ENCODE data around the gene DOCK8.

GRCh38 chr9:459491-460444, 245.1 kb downstream of the DOCK8 start:
- TF ChIP-seq POLR2AphosphoS5 (IDR thresholded peaks at IDR 0.05) (no peak), POLR2A (IDR thresholded peaks at IDR 0.05) (no peak)
